H1 (cell line): ENCODE measurements around the gene RAPGEF1. TPM values are rescaled to one million over a fixed set of nuclear protein-coding genes. Genes with fewer than 3 reads are reported as not detected.

Experiments used
- CTCF ChIA-PET: fragments of 300-600 bp; sonication (Branson Sonifier 250); formaldehyde crosslinking; loops from one replicate; lab custom pipeline; 2021; ENCODE audit not compliant: partially characterized antibody; lab: Charles Lee
- POLR2A ChIA-PET: fragments of 300-600 bp; sonication (Branson Sonifier 250); formaldehyde crosslinking; loops from one replicate; lab custom pipeline; 2021; ENCODE audit warnings: inconsistent platforms; ENCODE audit not compliant: partially characterized antibody; lab: Charles Lee
- DNase-seq, 2 experiments: peaks; one replicate each; pipeline versions ENCODE4 v3.0.0 to v3.0.0-alpha.2; 2010 to 2022; ENCODE audit warnings: low spot score in 2 of 2, low read depth in 1 of 2, mixed read lengths in 1 of 2
- FAIRE-seq: peaks from 2 replicates; lab custom pipeline; 2011; peaks lifted over from hg19 to GRCh38; lab: Jason Lieb, UNC
- H2AFZ ChIP-seq: 2 replicates; pipeline ENCODE4 v1.8.1; 2012; ENCODE audit warnings: low read length, inconsistent platforms
- H2AK5ac ChIP-seq: 2 replicates; pipeline ENCODE4 v1.6.1; 2013; ENCODE audit warnings: low read depth, low read length
- H2BK120ac ChIP-seq: replicated peaks from 2 replicates; pipeline ENCODE3; 2013; ENCODE audit warnings: low read depth, low read length, inconsistent platforms
- H2BK12ac ChIP-seq: 2 replicates; pipeline ENCODE4 v1.6.1; 2013; ENCODE audit warnings: low read depth, low read length
- H2BK15ac ChIP-seq: 2 replicates; pipeline ENCODE4 v1.6.1; 2013; ENCODE audit warnings: low read length
- H2BK20ac ChIP-seq: 2 replicates; pipeline ENCODE4 v1.6.1; 2013; ENCODE audit warnings: low read length
- H2BK5ac ChIP-seq: 2 replicates; pipeline ENCODE4 v1.6.1; 2013; ENCODE audit warnings: low read depth, low read length
- H3K14ac ChIP-seq: 2 replicates; pipeline ENCODE4 v1.6.1; 2013; ENCODE audit warnings: inconsistent platforms; ENCODE audit not compliant: insufficient read length
- H3K18ac ChIP-seq: 2 replicates; pipeline ENCODE4 v1.6.1; 2013; ENCODE audit warnings: low read length; ENCODE audit errors: extremely low read depth
- H3K23ac ChIP-seq: 2 replicates; pipeline ENCODE4 v1.6.1; 2013; ENCODE audit warnings: inconsistent platforms; ENCODE audit not compliant: insufficient read length
- H3K23me2 ChIP-seq: 2 replicates; pipeline ENCODE4 v1.6.1; 2013; ENCODE audit warnings: low read depth, low read length
- H3K27ac ChIP-seq: 2 replicates; pipeline ENCODE4 v1.6.1; 2011; ENCODE audit warnings: low read depth, low read length, inconsistent platforms
- H3K27me3 ChIP-seq, 4 experiments: replicated peaks in 1 of 4; 1 replicate in 1 of 4; 2 replicates in 3 of 4; pipeline versions ENCODE4 v1.6.1 to v1.8.1; 2011 to 2013; ENCODE audit warnings: low read length in 3 of 4, mild to moderate bottlenecking in 3 of 4, inconsistent platforms in 2 of 4, mixed read lengths in 2 of 4, moderate library complexity in 1 of 4; ENCODE audit not compliant: control insufficient read depth in 3 of 4, insufficient read depth in 3 of 4; ENCODE audit errors: extremely low read depth in 1 of 4
- H3K36me3 ChIP-seq, 4 experiments: 2 replicates each; pipeline versions ENCODE4 v1.6.1 to v1.8.1; 2011 to 2013; ENCODE audit warnings: mild to moderate bottlenecking in 4 of 4, low read length in 3 of 4, moderate library complexity in 2 of 4, control low read depth in 1 of 4, inconsistent platforms in 1 of 4; ENCODE audit not compliant: insufficient read depth in 4 of 4, control insufficient read depth in 2 of 4
- H3K4ac ChIP-seq: replicated peaks from 2 replicates; pipeline ENCODE3; 2013; ENCODE audit warnings: low read length, low read depth, mixed read lengths, inconsistent platforms; ENCODE audit not compliant: insufficient read length
- H3K4me1 ChIP-seq, 4 experiments: replicated peaks in 1 of 4; 1 replicate in 1 of 4; 2 replicates in 3 of 4; pipeline versions ENCODE4 v1.6.1 to v1.8.1; 2011 to 2013; ENCODE audit warnings: low read length in 3 of 4, inconsistent platforms in 2 of 4, mixed read lengths in 1 of 4; ENCODE audit not compliant: insufficient read depth in 4 of 4, control insufficient read depth in 3 of 4
- H3K4me2 ChIP-seq, 2 experiments: 2 replicates each; pipeline versions ENCODE4 v1.6.1 to v1.8.1; 2011 to 2013; ENCODE audit warnings: low read depth in 2 of 2, low read length in 2 of 2, control low read depth in 1 of 2, inconsistent platforms in 1 of 2, mild to moderate bottlenecking in 1 of 2; ENCODE audit not compliant: insufficient read depth in 1 of 2
- H3K4me3 ChIP-seq, 4 experiments: fragments of 200-600, 300-600 bp in 1 of 4; sonication (generic), shearing (Covaris generic), sonication (Bioruptor Twin) in 1 of 4; 2 replicates each; pipeline versions ENCODE4 v1.5.1 to v1.8.1; 2011 to 2016; ENCODE audit warnings: low read length in 4 of 4, low read depth in 3 of 4, control low read depth in 2 of 4, inconsistent platforms in 2 of 4, mild to moderate bottlenecking in 2 of 4, mixed read lengths in 1 of 4, moderate library complexity in 1 of 4; ENCODE audit not compliant: insufficient read depth in 2 of 4; ENCODE audit errors: extremely low read depth in 1 of 4
- H3K56ac ChIP-seq: replicated peaks from 2 replicates; pipeline ENCODE3; 2013; ENCODE audit warnings: low read depth, mild to moderate bottlenecking, mixed read lengths, low read length, inconsistent platforms; ENCODE audit not compliant: insufficient read length
- H3K79me1 ChIP-seq: 2 replicates; pipeline ENCODE4 v1.6.1; 2013; ENCODE audit warnings: low read depth, low read length, control low read depth
- H3K79me2 ChIP-seq, 2 experiments: 2 replicates each; pipeline versions ENCODE4 v1.6.1 to v1.8.1; 2012 to 2013; ENCODE audit warnings: low read length in 2 of 2, mild to moderate bottlenecking in 2 of 2, inconsistent platforms in 1 of 2; ENCODE audit not compliant: insufficient read depth in 2 of 2, control insufficient read depth in 1 of 2
- H3K9ac ChIP-seq, 4 experiments: replicated peaks in 1 of 4; 1 replicate in 1 of 4; 2 replicates in 3 of 4; pipeline versions ENCODE4 v1.6.1 to v1.8.1; 2011 to 2013; ENCODE audit warnings: low read depth in 3 of 4, low read length in 3 of 4, control low read depth in 2 of 4, mild to moderate bottlenecking in 2 of 4, moderate library complexity in 2 of 4, inconsistent platforms in 1 of 4; ENCODE audit errors: extremely low read depth in 1 of 4
- H3K9me3 ChIP-seq, 2 experiments: 2 replicates each; pipeline versions ENCODE4 v1.6.1 to v1.8.1; 2012 to 2013; ENCODE audit warnings: mild to moderate bottlenecking in 2 of 2, moderate library complexity in 2 of 2, control low read depth in 1 of 2, inconsistent platforms in 1 of 2, low read depth in 1 of 2, low read length in 1 of 2, mixed read lengths in 1 of 2; ENCODE audit not compliant: insufficient read depth in 2 of 2
- H4K20me1 ChIP-seq, 2 experiments: replicated peaks in 1 of 2; 2 replicates each; pipeline versions ENCODE3 to v1.8.1; 2011 to 2013; ENCODE audit warnings: inconsistent platforms in 2 of 2, low read length in 2 of 2, mild to moderate bottlenecking in 1 of 2; ENCODE audit not compliant: insufficient read depth in 2 of 2, control insufficient read depth in 1 of 2
- H4K5ac ChIP-seq: 2 replicates; pipeline ENCODE4 v1.6.1; 2013; ENCODE audit warnings: low read length, low read depth, mixed read lengths, inconsistent platforms; ENCODE audit not compliant: insufficient read length
- H4K8ac ChIP-seq: 2 replicates; pipeline ENCODE4 v1.8.0; 2013; ENCODE audit warnings: mild to moderate bottlenecking, moderate library complexity, low read length, inconsistent platforms; ENCODE audit not compliant: insufficient read depth; ENCODE audit errors: extremely low read depth
- H4K91ac ChIP-seq: replicated peaks from 2 replicates; pipeline ENCODE3; 2013; ENCODE audit warnings: low read length, mixed read lengths, inconsistent platforms; ENCODE audit not compliant: insufficient read length
- BRCA1 ChIP-seq: IDR thresholded peaks from 2 replicates; pipeline ENCODE4 v1.6.1; 2012; ENCODE audit warnings: low read depth, low read length, improper control_type of control experiment
- EZH2 ChIP-seq: fragments of 200-600 bp; sonication (generic); IDR thresholded peaks from 2 replicates; pipeline ENCODE4 v1.7.1; 2012; ENCODE audit warnings: low read depth, mild to moderate bottlenecking, moderate library complexity, low read length, inconsistent platforms; ENCODE audit not compliant: severe bottlenecking
- HDAC2 ChIP-seq, 2 experiments: fragments of 300-600 bp in 1 of 2; sonication (generic) in 1 of 2; IDR thresholded peaks; 2 replicates each; pipeline ENCODE4 v1.6.1; 2011 to 2012; ENCODE audit warnings: low read depth in 2 of 2, low read length in 2 of 2, mild to moderate bottlenecking in 2 of 2, moderate library complexity in 2 of 2, borderline replicate concordance in 1 of 2, inconsistent platforms in 1 of 2
- KDM4A ChIP-seq: IDR thresholded peaks from one replicate; pipeline ENCODE4 v1.7.1; 2012; ENCODE audit warnings: low read depth, mild to moderate bottlenecking, moderate library complexity, low read length, inconsistent platforms; ENCODE audit not compliant: severe bottlenecking
- NRF1 ChIP-seq: IDR thresholded peaks from 2 replicates; pipeline ENCODE4 v1.6.1; 2011; ENCODE audit warnings: mild to moderate bottlenecking, low read depth, low read length, improper control_type of control experiment
- POLR2A ChIP-seq, 2 experiments: IDR thresholded peaks; 1 replicate in 1 of 2; 2 replicates in 1 of 2; pipeline ENCODE4 v1.6.1; 2011; ENCODE audit warnings: low read depth in 2 of 2, low read length in 2 of 2, mild to moderate bottlenecking in 2 of 2; ENCODE audit errors: control extremely low read depth in 1 of 2
- RAD21 ChIP-seq, 2 experiments: IDR thresholded peaks in 1 of 2; conservative IDR thresholded peaks in 1 of 2; 2 replicates each; pipeline ENCODE4 v1.6.1; 2011; ENCODE audit warnings: low read depth in 2 of 2, low read length in 2 of 2, improper control_type of control experiment in 1 of 2, inconsistent platforms in 1 of 2, mild to moderate bottlenecking in 1 of 2, moderate library complexity in 1 of 2
- SIX5 ChIP-seq: IDR thresholded peaks from 2 replicates; pipeline ENCODE4 v1.6.1; 2011; ENCODE audit warnings: mild to moderate bottlenecking, low read depth, low read length
- SP1 ChIP-seq: IDR thresholded peaks from 2 replicates; pipeline ENCODE4 v1.6.1; 2011; ENCODE audit warnings: low read depth, low read length
- SRF ChIP-seq: IDR thresholded peaks from 2 replicates; pipeline ENCODE4 v1.6.1; 2011; ENCODE audit warnings: mild to moderate bottlenecking, low read depth, low read length, moderate library complexity
- SUZ12 ChIP-seq: fragments of 200-600 bp; sonication (generic); IDR thresholded peaks from 2 replicates; pipeline ENCODE4 v1.6.1; 2012; ENCODE audit warnings: mild to moderate bottlenecking, inconsistent platforms, low read length, moderate library complexity, mixed read lengths
- TBP ChIP-seq: IDR thresholded peaks from 2 replicates; pipeline ENCODE4 v1.6.1; 2011; ENCODE audit warnings: low read depth, low read length, improper control_type of control experiment
- ZNF274 ChIP-seq: IDR thresholded peaks from 2 replicates; pipeline ENCODE4 v1.7.0; 2012; ENCODE audit warnings: low read length, borderline replicate concordance; ENCODE audit errors: extremely low read depth
- WGBS, 2 experiments: shearing (Covaris generic) in 1 of 2; methylation state at CpG; one replicate each; pipeline versions ENCODE4 v1.1.6 to v1.1.7; 2013 to 2015; ENCODE audit warnings: low lambda C conversion rate in 2 of 2, mixed read lengths in 2 of 2, inconsistent platforms in 1 of 2, low coverage in 1 of 2, missing lambda C conversion rate in 1 of 2; ENCODE audit not compliant: insufficient replicate concordance in 2 of 2, insufficient coverage in 1 of 2, insufficient read length in 1 of 2; ENCODE audit errors: extremely low coverage in 1 of 2, missing lambda C conversion rate in 1 of 2; 5-methylcytosine and 5-hydroxymethylcytosine counted together
- polyA plus RNA-seq, 7 experiments: library from polyadenylated mRNA; depleted of rRNA in 3 of 7; stranded (reverse) in 5 of 7; unstranded in 2 of 7; fragments of >200 nt in 5 of 7; fragments of 200-250 nt in 2 of 7; gene quantifications; 1 replicate in 5 of 7; 2 replicates in 1 of 7; 4 replicates in 1 of 7; pipeline versions ENCODE4 v1.2.1 to v1.2.3, GENCODE V29; 2011 to 2013; ENCODE audit warnings: missing spikeins in 2 of 7, mixed read lengths in 2 of 7
- total RNA-seq: library from RNA; stranded (reverse); fragmentation: NEBNext Ultra II Directional; extraction: Animal tissue kit (Norgen Biotek cat#: 25700); gene quantifications from 2 replicates; pipeline ENCODE4 v1.2.1, GENCODE V29; 2021
- TF ChIP-seq, protein P1 (sequence below): IDR thresholded peaks from 2 replicates; pipeline ENCODE4 v1.6.1; 2012; ENCODE audit warnings: inconsistent platforms

The RAPGEF1 gene
- total and polyA plus RNA-seq, 2 of the 8 experiments (the other 6 are each of a cell fraction or from before 2014, with no cell fraction given), result 29.7 to 78.9 TPM

DNA sequence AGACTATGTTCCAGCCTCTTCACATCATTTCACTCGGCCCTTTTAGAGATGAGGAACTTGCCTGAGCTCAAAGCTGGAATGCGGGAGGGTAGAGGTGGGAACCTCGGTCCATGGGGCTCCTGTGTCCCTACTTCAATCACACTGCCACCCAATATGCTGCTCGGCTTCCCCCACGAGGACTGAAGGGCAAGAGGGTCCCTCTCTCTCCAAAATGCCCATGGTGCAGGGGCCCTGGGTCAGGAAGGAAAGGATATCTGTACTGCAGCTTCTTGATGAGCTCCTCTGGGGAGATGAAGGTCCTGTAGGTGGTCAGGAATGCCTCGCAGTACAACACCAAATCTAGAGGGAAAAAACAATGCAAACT, 148.0 kb downstream of the RAPGEF1 start:
- no peak overlapping the region for H4K8ac ChIP-seq
- no peak overlapping the region for H2BK15ac ChIP-seq
- no peak overlapping the region for H3K23ac ChIP-seq
- no peaks in the 10 kb centered on the region for H3K27me3 ChIP-seq
- FAIRE-seq, result no peak
- no peak overlapping the region for H4K91ac ChIP-seq
- 87% methylated on average over 6 of the region's 6 CpGs; no CpG with 5 or more reads in 1 of the 2 experiments for WGBS, 2 experiments
- no peak overlapping the region for H3K18ac ChIP-seq
- no peak overlapping the region for H3K14ac ChIP-seq
- H3K79me2 ChIP-seq, result no peaks in the 10 kb centered on the region
- no peak overlapping the region for H3K56ac ChIP-seq
- no peaks in the 10 kb centered on the region for H3K4me1 ChIP-seq
- no peak overlapping the region for H3K4me3 ChIP-seq
- H3K27ac ChIP-seq, result no peak overlapping the region
- no peak overlapping the region for H4K5ac ChIP-seq
- no peak overlapping the region for H2AFZ ChIP-seq
- no peak for DNase-seq
- 0 out of 2 replicates have a peak overlapping the region, but pooled peaks have one; percentile 44 for H2BK5ac ChIP-seq
- H3K79me1 ChIP-seq, result no peaks in the 10 kb centered on the region
- H3K36me3 ChIP-seq, result peaks cover 3 to 5% (median 5%) of the 10 kb centered on the region in 4 experiments; a peak in 7 of 8 replicates
- H2BK12ac ChIP-seq, result no peak overlapping the region
- ChIA-PET POLR2A (interaction anchor here (1.1 to 1.3 kb wide), 4 partner anchors 17 to 163 kb away, joined by 3 read pairs; partner anchors contain the start of gene PRRT1B), CTCF (interaction anchor here (0.6 to 5.8 kb wide), 37 partner anchors 11 to 1203 kb away, joined by 3 to 82 read pairs (median 4); partner anchors contain the start of gene RAPGEF1)
- H3K9me3 ChIP-seq, result no peaks in the 10 kb centered on the region
- no peak overlapping the region for H2AK5ac ChIP-seq
- H2BK120ac ChIP-seq, result no peak overlapping the region
- H2BK20ac ChIP-seq, result no peak overlapping the region
- H4K20me1 ChIP-seq, result peaks cover 2 to 5% of the 10 kb centered on the region in 2 experiments
- H3K9ac ChIP-seq, result no peak overlapping the region
- H3K4me2 ChIP-seq, result no peak overlapping the region
- H3K23me2 ChIP-seq, result no peaks in the 10 kb centered on the region
- H3K4ac ChIP-seq, result no peak overlapping the region
- no peak for TF ChIP-seq TBP
- TF ChIP-seq BRCA1, result no peak
- TF ChIP-seq, protein P1, sequence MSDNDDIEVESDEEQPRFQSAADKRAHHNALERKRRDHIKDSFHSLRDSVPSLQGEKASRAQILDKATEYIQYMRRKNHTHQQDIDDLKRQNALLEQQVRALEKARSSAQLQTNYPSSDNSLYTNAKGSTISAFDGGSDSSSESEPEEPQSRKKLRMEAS, result no peak
- TF ChIP-seq SIX5, result no peak
- no peak for TF ChIP-seq SUZ12
- no peak for TF ChIP-seq SP1
- TF ChIP-seq EZH2, result no peak
- no peak for TF ChIP-seq NRF1
- TF ChIP-seq SRF, result no peak
- TF ChIP-seq POLR2A (IDR thresholded peaks at IDR 0.05; ENCODE audit: control extremely low read depth in 1 of 2, low read depth in 2 of 2, low read length in 2 of 2), result no peak
- TF ChIP-seq ZNF274, result no peak
- TF ChIP-seq KDM4A, result no peak
- no peak for TF ChIP-seq RAD21 (IDR thresholded peaks at IDR 0.05 in 1 of 2, conservative IDR thresholded peaks at IDR 0.05 in 1 of 2; ENCODE audit: low read depth in 2 of 2, low read length in 2 of 2)
- TF ChIP-seq HDAC2 (IDR thresholded peaks at IDR 0.05; ENCODE audit: borderline replicate concordance in 1 of 2, low read depth in 2 of 2, low read length in 2 of 2), result no peak
